Stimulated activated CD8-positive, alpha-beta memory T cell treated with anti-CD3 and anti-CD28 coated beads, Interleukin-2, amount 100 ng/mL, for 1 hour (primary cell): ENCODE measurements around the gene FOXK1.

Experiments used
- DNase-seq, 2 donors: peaks; one replicate each; pipeline ENCODE4 v3.0.0-alpha.2; 2020; ENCODE audit warnings: low read depth in 2 of 2

FOXK1 gene

GRCh38 chr7:4818000-4818794 is 136.1 kb downstream of the FOXK1 start:
- no peak for DNase-seq

- no peak for DNase-seq
Measured at GRCh38 chr7:4819560-4820404, 137.7 kb downstream of the FOXK1 start.

DNA sequence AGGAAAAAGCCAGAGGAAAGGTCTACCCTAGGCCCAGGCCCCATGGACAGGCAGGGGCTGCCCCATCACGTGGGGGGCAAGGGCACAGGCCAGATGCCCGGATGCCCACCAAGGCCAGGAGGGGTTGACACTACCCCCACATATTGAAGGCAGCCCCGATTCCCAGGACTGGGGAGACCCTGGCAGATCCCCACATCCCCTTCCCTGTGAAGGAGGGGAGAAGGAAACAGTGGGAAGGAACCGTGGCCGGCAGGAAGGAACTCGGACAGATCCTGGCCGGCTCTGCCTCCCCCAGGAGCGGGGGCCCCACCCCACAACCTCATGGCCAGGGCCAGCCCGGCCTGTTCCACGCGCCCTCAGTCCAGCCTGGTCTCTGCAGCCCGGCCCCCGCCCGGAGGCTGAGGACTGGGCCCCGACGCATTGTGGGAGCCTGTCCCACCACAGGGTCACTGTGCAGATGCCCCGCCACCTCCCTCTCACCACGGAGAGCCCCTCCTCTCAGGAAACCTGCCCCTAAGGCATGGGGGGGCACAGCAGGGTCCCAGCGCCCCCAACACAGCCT is 138.4 kb downstream of the FOXK1 start:
- no peak for DNase-seq
